Measurements from ENCODE around the gene SUPT3H.
"Not testable (repeated sequence)": the region's sequence is repeated elsewhere in the genome, so short reads cannot be mapped to it uniquely, and the experiment has no call there.

DNA sequence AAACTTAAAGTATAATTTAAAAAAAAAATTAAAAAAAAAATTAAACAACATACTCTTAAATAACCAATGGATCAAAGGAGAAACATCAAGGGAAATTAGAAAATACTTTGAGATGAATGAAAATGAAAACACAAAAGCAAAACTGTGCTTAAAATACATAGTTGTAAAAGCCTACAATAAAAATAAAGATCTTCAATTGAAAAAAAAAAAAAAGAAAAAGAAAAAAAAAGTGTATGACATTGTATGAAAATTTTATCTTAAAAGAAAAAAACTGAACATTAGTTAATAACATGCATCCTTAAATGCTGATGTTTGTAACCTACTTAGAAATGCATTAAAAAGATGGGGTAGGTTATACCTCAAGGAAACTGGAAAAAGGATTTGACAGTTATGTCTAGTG is 501.1 kb downstream of the SUPT3H start:
- TF ChIP-seq, protein P1, sequence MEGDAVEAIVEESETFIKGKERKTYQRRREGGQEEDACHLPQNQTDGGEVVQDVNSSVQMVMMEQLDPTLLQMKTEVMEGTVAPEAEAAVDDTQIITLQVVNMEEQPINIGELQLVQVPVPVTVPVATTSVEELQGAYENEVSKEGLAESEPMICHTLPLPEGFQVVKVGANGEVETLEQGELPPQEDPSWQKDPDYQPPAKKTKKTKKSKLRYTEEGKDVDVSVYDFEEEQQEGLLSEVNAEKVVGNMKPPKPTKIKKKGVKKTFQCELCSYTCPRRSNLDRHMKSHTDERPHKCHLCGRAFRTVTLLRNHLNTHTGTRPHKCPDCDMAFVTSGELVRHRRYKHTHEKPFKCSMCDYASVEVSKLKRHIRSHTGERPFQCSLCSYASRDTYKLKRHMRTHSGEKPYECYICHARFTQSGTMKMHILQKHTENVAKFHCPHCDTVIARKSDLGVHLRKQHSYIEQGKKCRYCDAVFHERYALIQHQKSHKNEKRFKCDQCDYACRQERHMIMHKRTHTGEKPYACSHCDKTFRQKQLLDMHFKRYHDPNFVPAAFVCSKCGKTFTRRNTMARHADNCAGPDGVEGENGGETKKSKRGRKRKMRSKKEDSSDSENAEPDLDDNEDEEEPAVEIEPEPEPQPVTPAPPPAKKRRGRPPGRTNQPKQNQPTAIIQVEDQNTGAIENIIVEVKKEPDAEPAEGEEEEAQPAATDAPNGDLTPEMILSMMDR (IDR thresholded peaks at IDR 0.05), result not testable (repeated sequence)
- TF ChIP-seq POLR2A (IDR thresholded peaks at IDR 0.05), result not testable (repeated sequence)

Data from ovary (tissue), 3 donors.